MV-4-11 (cell line): ENCODE measurements around the gene ARMS2.

Source experiments
- DNase-seq: peaks from one replicate; lab custom pipeline; 2025; lab: John Stamatoyannopoulos, UW

The ARMS2 gene

GRCh38 chr10:122471531-122472177, 17.2 kb downstream of the ARMS2 start:
- DNase-seq: no peak

GRCh38 chr10:122473116-122473515, 18.7 kb downstream of the ARMS2 start:
- DNase-seq: no peak

- peak; percentile 43 for DNase-seq
These were observed 19.8 kb downstream of the ARMS2 start for GRCh38 chr10:122474131-122474818.

DNA sequence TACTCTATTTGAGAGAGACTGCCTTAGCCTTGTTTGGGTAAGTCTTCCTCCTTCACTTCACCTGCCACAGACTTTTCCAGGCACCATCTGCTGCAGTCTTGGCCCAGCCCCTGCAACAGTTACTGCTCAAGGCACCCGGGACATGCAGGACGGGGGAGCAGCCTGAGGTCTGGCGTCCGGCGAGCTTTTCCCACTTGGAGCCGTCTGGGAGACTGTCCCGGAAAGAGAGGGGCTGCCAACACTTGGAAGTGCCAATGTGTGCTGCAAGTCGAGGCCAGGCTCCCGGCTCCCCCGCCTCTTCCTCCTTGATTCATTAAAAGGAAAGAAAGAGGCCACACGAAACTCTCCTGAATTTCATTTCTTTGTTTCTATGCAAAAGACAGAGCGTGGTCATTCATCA, 20.6 kb downstream of the ARMS2 start:
- no peak for DNase-seq

- no peak for DNase-seq
These were observed 21.3 kb downstream of the ARMS2 start for GRCh38 chr10:122475591-122476332.

GRCh38 chr10:122476333-122476695, 21.9 kb downstream of the ARMS2 start:
- DNase-seq: no peak

GRCh38 chr10:122477436-122477835, 23.0 kb downstream of the ARMS2 start:
- no peak for DNase-seq

DNA sequence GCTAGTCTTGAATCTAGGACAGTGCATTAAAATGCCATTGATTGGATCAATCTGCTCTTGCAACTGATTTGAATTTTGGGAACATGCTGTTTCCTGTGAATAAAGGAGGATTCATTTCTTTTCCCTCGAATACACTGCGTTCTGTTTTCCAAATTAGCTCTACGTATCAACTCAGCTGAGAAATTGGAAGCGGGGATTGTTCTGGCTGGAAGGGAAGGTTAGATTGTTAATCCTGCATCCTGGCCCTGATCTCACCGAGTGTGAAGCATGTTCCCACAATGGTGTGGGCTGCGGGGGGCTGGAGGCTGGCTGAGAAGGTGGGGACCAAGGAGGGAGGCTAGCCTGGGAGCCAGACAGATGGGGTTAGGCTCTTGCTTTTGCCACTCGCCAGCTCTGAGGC, 24.5 kb downstream of the ARMS2 start:
- no peak for DNase-seq

GRCh38 chr10:122480146-122480833, 25.8 kb downstream of the ARMS2 start:
- DNase-seq: no peak

- no peak for DNase-seq
These were observed 27.0 kb downstream of the ARMS2 start for GRCh38 chr10:122481296-122482056.

- DNase-seq: no peak
These were observed 30.0 kb downstream of the ARMS2 start for GRCh38 chr10:122484276-122485060.

- peak; percentile 80 for DNase-seq
These were observed 31.2 kb downstream of the ARMS2 start for GRCh38 chr10:122485670-122486069.

DNA sequence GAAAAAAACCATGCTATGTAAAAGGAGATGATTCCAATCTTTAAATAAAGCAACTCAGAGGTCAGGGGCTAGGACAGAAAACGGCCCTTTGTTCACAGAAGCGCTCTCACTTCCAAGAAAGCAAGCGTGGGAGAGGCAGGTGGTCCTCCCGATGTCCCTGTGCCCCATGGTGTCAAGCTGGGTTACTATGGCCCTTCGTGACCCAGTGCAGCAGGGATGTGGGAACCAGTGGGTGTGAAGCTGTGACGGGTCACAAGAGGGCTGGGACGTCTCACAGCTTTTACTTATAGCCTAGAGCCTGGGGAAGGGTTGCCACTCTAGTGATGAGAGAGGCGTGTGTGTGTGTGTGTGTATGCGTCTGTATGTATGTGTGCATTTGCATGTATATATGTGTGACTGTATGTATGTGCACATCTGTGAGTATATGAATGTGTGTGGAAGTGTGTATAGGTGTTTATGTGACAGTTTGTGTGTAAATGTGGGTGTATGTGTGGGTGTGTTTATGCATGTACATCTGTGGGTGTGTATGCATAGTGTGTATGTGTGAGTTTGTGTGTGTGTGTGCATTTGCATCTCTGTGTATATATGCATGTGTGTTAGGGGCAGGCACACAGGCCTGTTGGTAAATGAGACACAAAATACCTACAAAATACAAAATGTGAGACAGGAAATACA, 32.1 kb downstream of the ARMS2 start:
- no peak for DNase-seq

- DNase-seq: peak; percentile 38
These were observed 32.8 kb downstream of the ARMS2 start for GRCh38 chr10:122487174-122487765.

DNA sequence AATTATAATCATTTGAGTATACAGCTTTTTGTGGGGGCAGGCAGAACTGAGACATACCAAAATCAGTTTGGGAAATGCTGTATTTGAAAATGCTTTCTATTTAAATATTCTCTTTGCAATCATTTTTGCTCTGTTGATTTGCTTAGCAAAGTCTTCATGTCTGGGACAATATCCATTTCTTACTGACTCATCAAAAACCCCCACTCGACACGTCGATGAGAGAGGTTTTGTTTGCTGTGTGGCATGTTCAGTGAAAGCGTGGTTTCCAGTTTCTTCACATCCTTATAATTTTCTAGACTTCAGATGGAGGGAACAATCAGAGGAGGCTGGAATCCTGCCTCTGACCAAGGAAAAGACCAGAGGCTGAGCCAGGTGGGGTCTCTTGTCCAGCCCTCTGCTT, 35.8 kb downstream of the ARMS2 start:
- no peak for DNase-seq

DNA sequence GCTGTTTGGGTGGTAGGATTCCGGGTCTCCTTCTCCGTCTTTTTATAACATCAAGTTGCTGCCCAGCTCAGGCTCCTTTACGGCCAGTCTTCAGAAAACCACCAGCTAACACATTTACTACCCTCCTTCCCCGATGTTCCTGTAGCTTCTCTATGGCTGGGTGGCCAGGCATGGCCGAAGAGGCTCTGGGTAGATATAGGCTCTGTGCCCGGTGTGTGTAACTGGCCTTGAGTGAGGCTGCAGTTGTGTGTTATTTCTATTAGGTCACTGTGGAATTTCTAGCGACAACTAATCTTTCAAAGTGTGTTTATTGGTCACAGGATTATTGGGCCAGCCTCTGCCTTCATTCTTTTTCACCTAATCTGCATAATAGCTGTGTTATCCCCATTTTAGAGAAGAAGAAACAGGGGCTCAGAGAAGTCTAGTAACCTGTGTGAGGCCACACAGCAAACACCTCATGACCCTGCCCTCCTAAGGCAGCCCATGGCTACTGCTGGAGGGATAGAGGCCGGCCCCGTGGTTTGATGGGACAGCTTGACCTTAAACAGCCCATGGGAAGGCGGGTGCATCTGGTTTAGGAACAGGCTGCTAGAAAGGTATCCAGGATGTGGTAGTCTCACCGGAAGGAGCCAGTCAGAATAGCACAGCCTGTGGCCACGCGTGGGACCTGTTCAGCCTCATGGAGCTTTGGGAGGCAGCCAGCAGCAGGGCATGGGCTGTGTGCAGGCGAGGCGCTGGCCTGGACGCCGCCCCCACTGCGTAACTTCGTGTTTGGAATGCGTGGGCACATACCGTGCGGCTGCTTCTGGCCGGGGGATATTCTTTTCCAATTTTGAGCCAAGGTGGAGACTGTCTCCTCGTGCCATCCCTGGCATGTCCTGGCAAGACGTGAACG, 36.6 kb downstream of the ARMS2 start:
- DNase-seq: no peak

- DNase-seq: no peak
These were observed 37.6 kb downstream of the ARMS2 start for GRCh38 chr10:122492006-122492405.

DNA sequence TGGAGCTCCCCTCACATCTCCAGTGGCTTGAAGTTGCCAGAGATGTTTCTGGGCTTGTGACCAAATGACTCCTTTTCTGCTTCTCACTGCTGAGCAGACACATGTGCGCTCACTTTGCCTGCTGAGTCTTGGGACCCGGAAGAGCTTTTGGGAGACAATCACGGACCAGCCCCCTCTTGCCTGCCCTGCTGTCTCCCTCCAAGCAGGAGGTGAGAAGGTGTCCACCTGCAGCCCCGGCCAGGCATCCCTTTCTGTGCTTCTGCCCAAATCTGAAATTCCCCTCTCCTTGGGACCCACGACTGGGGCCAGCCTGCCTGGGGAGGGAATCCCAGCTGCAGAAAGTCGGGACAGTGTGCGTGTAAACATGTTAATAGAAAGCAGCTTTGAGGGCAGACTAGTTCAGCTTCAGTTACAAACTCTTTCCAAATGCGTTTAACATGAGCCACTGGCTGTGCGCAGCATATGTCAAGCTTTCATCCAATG, 38.6 kb downstream of the ARMS2 start:
- DNase-seq: no peak

DNA sequence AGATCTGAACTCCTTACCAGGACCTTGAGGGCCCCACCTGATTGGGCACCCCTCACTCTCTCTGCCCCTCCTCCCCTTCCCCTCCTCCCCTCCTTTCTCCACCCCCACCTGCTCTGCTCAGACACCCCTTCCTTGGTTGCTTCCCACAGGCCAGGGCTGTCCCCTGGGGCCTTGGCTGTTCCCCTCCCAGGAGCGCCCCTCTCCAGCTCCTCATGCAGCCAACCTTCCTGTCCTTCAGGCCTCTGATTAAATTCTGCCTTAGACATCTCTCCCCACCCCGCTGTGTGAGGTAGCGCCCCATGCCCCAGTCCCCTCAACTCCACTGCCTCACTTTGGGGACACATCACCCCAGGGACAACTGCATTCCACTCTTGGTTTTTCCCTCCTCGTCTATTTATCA, 39.3 kb downstream of the ARMS2 start:
- no peak for DNase-seq
